ENCODE results near the gene FAM53C.

DNA sequence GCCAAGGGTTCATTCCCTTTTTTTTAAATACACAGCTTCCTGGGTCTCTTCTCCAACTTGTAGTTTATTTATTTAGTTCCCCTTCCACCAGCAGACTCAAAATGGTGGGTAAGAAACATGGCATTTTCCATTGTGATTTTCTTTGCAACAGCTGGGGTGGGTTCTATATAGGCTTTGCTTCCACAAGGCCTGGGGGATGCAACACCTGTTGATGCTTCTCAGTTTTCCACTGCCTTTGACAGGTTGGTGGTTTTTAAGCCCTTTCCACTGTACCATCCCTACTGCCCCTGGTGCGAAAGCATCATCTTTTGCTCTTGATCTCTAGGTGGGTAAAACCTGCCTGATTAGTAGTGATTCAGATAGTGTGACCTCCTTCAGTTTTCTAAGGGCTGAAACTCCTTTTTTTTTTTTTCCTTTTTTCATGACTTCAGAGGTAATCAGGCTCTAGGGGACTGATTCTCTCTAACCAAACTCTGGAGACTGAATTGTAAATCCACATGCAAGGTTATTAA, 22.9 kb downstream of the FAM53C start:
- TF ChIP-seq, protein P1, sequence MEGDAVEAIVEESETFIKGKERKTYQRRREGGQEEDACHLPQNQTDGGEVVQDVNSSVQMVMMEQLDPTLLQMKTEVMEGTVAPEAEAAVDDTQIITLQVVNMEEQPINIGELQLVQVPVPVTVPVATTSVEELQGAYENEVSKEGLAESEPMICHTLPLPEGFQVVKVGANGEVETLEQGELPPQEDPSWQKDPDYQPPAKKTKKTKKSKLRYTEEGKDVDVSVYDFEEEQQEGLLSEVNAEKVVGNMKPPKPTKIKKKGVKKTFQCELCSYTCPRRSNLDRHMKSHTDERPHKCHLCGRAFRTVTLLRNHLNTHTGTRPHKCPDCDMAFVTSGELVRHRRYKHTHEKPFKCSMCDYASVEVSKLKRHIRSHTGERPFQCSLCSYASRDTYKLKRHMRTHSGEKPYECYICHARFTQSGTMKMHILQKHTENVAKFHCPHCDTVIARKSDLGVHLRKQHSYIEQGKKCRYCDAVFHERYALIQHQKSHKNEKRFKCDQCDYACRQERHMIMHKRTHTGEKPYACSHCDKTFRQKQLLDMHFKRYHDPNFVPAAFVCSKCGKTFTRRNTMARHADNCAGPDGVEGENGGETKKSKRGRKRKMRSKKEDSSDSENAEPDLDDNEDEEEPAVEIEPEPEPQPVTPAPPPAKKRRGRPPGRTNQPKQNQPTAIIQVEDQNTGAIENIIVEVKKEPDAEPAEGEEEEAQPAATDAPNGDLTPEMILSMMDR (IDR thresholded peaks at IDR 0.05), result no peak
- TF ChIP-seq SIN3A (IDR thresholded peaks at IDR 0.05; ENCODE audit: borderline replicate concordance, insufficient read depth, low read depth, low read length), result no peak
- TF ChIP-seq POLR2AphosphoS5 (IDR thresholded peaks at IDR 0.05; ENCODE audit: low read depth, low read length), result no peak
- TF ChIP-seq, protein P2, sequence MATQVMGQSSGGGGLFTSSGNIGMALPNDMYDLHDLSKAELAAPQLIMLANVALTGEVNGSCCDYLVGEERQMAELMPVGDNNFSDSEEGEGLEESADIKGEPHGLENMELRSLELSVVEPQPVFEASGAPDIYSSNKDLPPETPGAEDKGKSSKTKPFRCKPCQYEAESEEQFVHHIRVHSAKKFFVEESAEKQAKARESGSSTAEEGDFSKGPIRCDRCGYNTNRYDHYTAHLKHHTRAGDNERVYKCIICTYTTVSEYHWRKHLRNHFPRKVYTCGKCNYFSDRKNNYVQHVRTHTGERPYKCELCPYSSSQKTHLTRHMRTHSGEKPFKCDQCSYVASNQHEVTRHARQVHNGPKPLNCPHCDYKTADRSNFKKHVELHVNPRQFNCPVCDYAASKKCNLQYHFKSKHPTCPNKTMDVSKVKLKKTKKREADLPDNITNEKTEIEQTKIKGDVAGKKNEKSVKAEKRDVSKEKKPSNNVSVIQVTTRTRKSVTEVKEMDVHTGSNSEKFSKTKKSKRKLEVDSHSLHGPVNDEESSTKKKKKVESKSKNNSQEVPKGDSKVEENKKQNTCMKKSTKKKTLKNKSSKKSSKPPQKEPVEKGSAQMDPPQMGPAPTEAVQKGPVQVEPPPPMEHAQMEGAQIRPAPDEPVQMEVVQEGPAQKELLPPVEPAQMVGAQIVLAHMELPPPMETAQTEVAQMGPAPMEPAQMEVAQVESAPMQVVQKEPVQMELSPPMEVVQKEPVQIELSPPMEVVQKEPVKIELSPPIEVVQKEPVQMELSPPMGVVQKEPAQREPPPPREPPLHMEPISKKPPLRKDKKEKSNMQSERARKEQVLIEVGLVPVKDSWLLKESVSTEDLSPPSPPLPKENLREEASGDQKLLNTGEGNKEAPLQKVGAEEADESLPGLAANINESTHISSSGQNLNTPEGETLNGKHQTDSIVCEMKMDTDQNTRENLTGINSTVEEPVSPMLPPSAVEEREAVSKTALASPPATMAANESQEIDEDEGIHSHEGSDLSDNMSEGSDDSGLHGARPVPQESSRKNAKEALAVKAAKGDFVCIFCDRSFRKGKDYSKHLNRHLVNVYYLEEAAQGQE (IDR thresholded peaks at IDR 0.05; ENCODE audit: insufficient read depth in 1 of 2, low read depth in 2 of 2, low read length in 1 of 2), result no peak

All from Panc1 (cell line).